Measurements from ENCODE around the gene PDZD2. TPM values are rescaled to one million over a fixed set of nuclear protein-coding genes. Genes with fewer than 3 reads are reported as not detected.

Gene PDZD2
- total and polyA plus RNA-seq, 2 experiments from 2014 or later: 1.7 to 4.0 TPM

- WGBS (ENCODE audit: low lambda C conversion rate, missing lambda C conversion rate): 70% methylated on average over 5 of the region's 5 CpGs
- Histone ChIP-seq H3K9me3 (ENCODE audit: low read depth) (no peaks in the 10 kb centered on the region), H3K27me3 (no peaks in the 10 kb centered on the region), H3K36me3 (replicated peaks; ENCODE audit: insufficient read depth, low read depth) (no peaks in the 10 kb centered on the region), H3K4me3 (no peak overlapping the region), H3K9me2 (replicated peaks; ENCODE audit: insufficient read depth) (no peaks in the 10 kb centered on the region), H3K79me2 (no peaks in the 10 kb centered on the region), H4K20me1 (ENCODE audit: insufficient read depth, poor library complexity, severe bottlenecking) (no peaks in the 10 kb centered on the region), H2AFZ (no peak overlapping the region), H3K4me1 (ENCODE audit: insufficient read depth) (peaks cover 6% of the 10 kb centered on the region), H3K27ac (no peak overlapping the region), H3K4me2 (no peak overlapping the region)
- DNase-seq (ENCODE audit: low spot score): no peak
- TF ChIP-seq EZH2phosphoT487 (IDR thresholded peaks at IDR 0.05; ENCODE audit: low read depth, severe bottlenecking, unreplicated experiment): no peak
- no peak for TF ChIP-seq CTCF (IDR thresholded peaks at IDR 0.05; ENCODE audit: poor library complexity)
- TF ChIP-seq EZH2 (IDR thresholded peaks at IDR 0.05; ENCODE audit: borderline replicate concordance): no peak
Observed at GRCh38 chr5:31937703-31938102, 298.8 kb downstream of the PDZD2 start.

- WGBS (ENCODE audit: low lambda C conversion rate, missing lambda C conversion rate): 72% methylated on average over 5 of the region's 5 CpGs
- Histone ChIP-seq H3K27me3 (no peaks in the 10 kb centered on the region), H3K79me2 (no peaks in the 10 kb centered on the region), H3K9me2 (replicated peaks; ENCODE audit: insufficient read depth) (no peaks in the 10 kb centered on the region), H3K9me3 (ENCODE audit: low read depth) (no peaks in the 10 kb centered on the region), H3K4me2 (no peak overlapping the region), H3K36me3 (replicated peaks; ENCODE audit: insufficient read depth, low read depth) (no peaks in the 10 kb centered on the region), H3K4me3 (no peak overlapping the region), H2AFZ (no peak overlapping the region), H3K4me1 (ENCODE audit: insufficient read depth) (no peaks in the 10 kb centered on the region), H4K20me1 (ENCODE audit: insufficient read depth, poor library complexity, severe bottlenecking) (no peaks in the 10 kb centered on the region), H3K27ac (no peak overlapping the region)
- TF ChIP-seq EZH2phosphoT487 (IDR thresholded peaks at IDR 0.05; ENCODE audit: low read depth, severe bottlenecking, unreplicated experiment): no peak
- TF ChIP-seq CTCF (IDR thresholded peaks at IDR 0.05; ENCODE audit: poor library complexity): no peak
- no peak for TF ChIP-seq EZH2 (IDR thresholded peaks at IDR 0.05; ENCODE audit: borderline replicate concordance)
- no peak for DNase-seq (ENCODE audit: low spot score)
Observed at GRCh38 chr5:31939151-31939550, 300.2 kb downstream of the PDZD2 start.

- H3K4me2 ChIP-seq: no peak overlapping the region
- H3K27me3 ChIP-seq: no peaks in the 10 kb centered on the region
- H3K27ac ChIP-seq: no peak overlapping the region
- no peak for TF ChIP-seq CTCF (IDR thresholded peaks at IDR 0.05; ENCODE audit: poor library complexity)
- TF ChIP-seq EZH2 (IDR thresholded peaks at IDR 0.05; ENCODE audit: borderline replicate concordance): no peak
- TF ChIP-seq EZH2phosphoT487 (IDR thresholded peaks at IDR 0.05; ENCODE audit: low read depth, severe bottlenecking, unreplicated experiment): no peak
- H3K79me2 ChIP-seq: no peaks in the 10 kb centered on the region
- no peaks in the 10 kb centered on the region for H4K20me1 ChIP-seq (ENCODE audit: insufficient read depth, poor library complexity, severe bottlenecking)
- no peak overlapping the region for H2AFZ ChIP-seq
- no peaks in the 10 kb centered on the region for H3K36me3 ChIP-seq (replicated peaks; ENCODE audit: insufficient read depth, low read depth)
- 73% methylated on average over 4 of the region's 4 CpGs for WGBS (ENCODE audit: low lambda C conversion rate, missing lambda C conversion rate)
- H3K4me1 ChIP-seq (ENCODE audit: insufficient read depth): no peaks in the 10 kb centered on the region
- no peaks in the 10 kb centered on the region for H3K9me3 ChIP-seq (ENCODE audit: low read depth)
- no peak for DNase-seq (ENCODE audit: low spot score)
- no peak overlapping the region for H3K4me3 ChIP-seq
- H3K9me2 ChIP-seq (replicated peaks; ENCODE audit: insufficient read depth): no peaks in the 10 kb centered on the region
Observed at GRCh38 chr5:31941151-31941755, 302.3 kb downstream of the PDZD2 start.

All from hepatocyte (in vitro differentiated cells).